ENCODE measurements around the gene ZNF536. TPM values are rescaled to one million over a fixed set of nuclear protein-coding genes. Genes with fewer than 3 reads are reported as not detected.

ZNF536 gene
- total RNA-seq, 1 experiment from 2014 or later = not detected

- Histone ChIP-seq H3K4me2 (no peak overlapping the region), H3K27ac (no peak overlapping the region), H2AFZ (no peak overlapping the region), H3F3A (ENCODE audit: insufficient read depth, low read depth) (no peaks in the 10 kb centered on the region), H3K4me3 (no peak overlapping the region), H4K20me1 (ENCODE audit: insufficient read depth) (no peaks in the 10 kb centered on the region), H3K9me2 (ENCODE audit: insufficient read depth) (no peaks in the 10 kb centered on the region), H3K27me3 (ENCODE audit: insufficient read depth, low read depth) (peaks cover 84% of the 10 kb centered on the region), H3K79me2 (ENCODE audit: low read depth) (no peaks in the 10 kb centered on the region), H3K36me3 (ENCODE audit: low read depth) (no peaks in the 10 kb centered on the region), H3K9me3 (ENCODE audit: insufficient read depth, low read depth) (no peaks in the 10 kb centered on the region), H3K4me1 (replicated peaks; ENCODE audit: insufficient read depth) (no peaks in the 10 kb centered on the region)
- ChIA-PET CTCF (no interaction called here), POLR2A (ENCODE audit: unreplicated experiment) (no interaction called here)
- intact Hi-C loops (cut with micrococcal nuclease; ENCODE audit: unreplicated experiment) = no loop called here
- BruUV-seq (replicated peaks) = no TSS peak
- no peak for TF ChIP-seq EZH2 (IDR thresholded peaks at IDR 0.05; ENCODE audit: low read depth)
- no peak for TF ChIP-seq CTCF (conservative IDR thresholded peaks at IDR 0.05)
- DNase-seq = no peak
Observed at GRCh38 chr19:30551271-30551670, 179.1 kb downstream of the ZNF536 start.

- ChIA-PET POLR2A (ENCODE audit: unreplicated experiment) (no interaction called here), CTCF (no interaction called here)
- H3K36me3 ChIP-seq (ENCODE audit: low read depth) = no peaks in the 10 kb centered on the region
- H3K27me3 ChIP-seq (ENCODE audit: insufficient read depth, low read depth) = peaks cover 91% of the 10 kb centered on the region
- H3K9me2 ChIP-seq (ENCODE audit: insufficient read depth) = no peaks in the 10 kb centered on the region
- no peak for TF ChIP-seq CTCF (conservative IDR thresholded peaks at IDR 0.05)
- TF ChIP-seq EZH2 (IDR thresholded peaks at IDR 0.05; ENCODE audit: low read depth) = no peak
- intact Hi-C loops (cut with micrococcal nuclease; ENCODE audit: unreplicated experiment) = no loop called here
- no peak overlapping the region for H3K4me3 ChIP-seq
- no TSS peak for BruUV-seq (replicated peaks)
- H3K79me2 ChIP-seq (ENCODE audit: low read depth) = no peaks in the 10 kb centered on the region
- H3K9me3 ChIP-seq (ENCODE audit: insufficient read depth, low read depth) = no peaks in the 10 kb centered on the region
- H3K27ac ChIP-seq = no peak overlapping the region
- DNase-seq = no peak
- no peaks in the 10 kb centered on the region for H3K4me1 ChIP-seq (replicated peaks; ENCODE audit: insufficient read depth)
- H3F3A ChIP-seq (ENCODE audit: insufficient read depth, low read depth) = no peaks in the 10 kb centered on the region
- H3K4me2 ChIP-seq = no peak overlapping the region
- H4K20me1 ChIP-seq (ENCODE audit: insufficient read depth) = no peaks in the 10 kb centered on the region
- H2AFZ ChIP-seq = no peak overlapping the region
Observed at GRCh38 chr19:30552593-30552992, 180.4 kb downstream of the ZNF536 start.

- Histone ChIP-seq H3K27ac (no peak overlapping the region), H3K9me2 (ENCODE audit: insufficient read depth) (no peaks in the 10 kb centered on the region), H3K9me3 (ENCODE audit: insufficient read depth, low read depth) (no peaks in the 10 kb centered on the region), H3K27me3 (ENCODE audit: insufficient read depth, low read depth) (peaks cover 88% of the 10 kb centered on the region), H3K79me2 (ENCODE audit: low read depth) (no peaks in the 10 kb centered on the region), H2AFZ (no peak overlapping the region), H3K4me3 (no peak overlapping the region), H3F3A (ENCODE audit: insufficient read depth, low read depth) (no peaks in the 10 kb centered on the region), H3K4me1 (replicated peaks; ENCODE audit: insufficient read depth) (no peaks in the 10 kb centered on the region), H3K4me2 (no peak overlapping the region), H3K36me3 (ENCODE audit: low read depth) (no peaks in the 10 kb centered on the region), H4K20me1 (ENCODE audit: insufficient read depth) (no peaks in the 10 kb centered on the region)
- no TSS peak for BruUV-seq (replicated peaks)
- CTCF ChIA-PET = no interaction called here
- POLR2A ChIA-PET (ENCODE audit: unreplicated experiment) = no interaction called here
- TF ChIP-seq CTCF (conservative IDR thresholded peaks at IDR 0.05) (no peak), EZH2 (IDR thresholded peaks at IDR 0.05; ENCODE audit: low read depth) (no peak)
- DNase-seq = no peak
- intact Hi-C loops (cut with micrococcal nuclease; ENCODE audit: unreplicated experiment) = no loop called here
Observed at GRCh38 chr19:30555075-30555790, 183.0 kb downstream of the ZNF536 start.
